ENCODE data around the gene PNLIPRP3. TPM values are rescaled to one million over a fixed set of nuclear protein-coding genes. Genes with fewer than 3 reads are reported as not detected.

The PNLIPRP3 gene
- total RNA-seq (not detected), total RNA-seq (0 to 0.08 (median 0) reads per million in 172 experiments)
- not detected for polyA plus RNA-seq (2013, experiment 1 of 2)
- not detected for polyA plus RNA-seq (2013, experiment 2 of 2)

DNA sequence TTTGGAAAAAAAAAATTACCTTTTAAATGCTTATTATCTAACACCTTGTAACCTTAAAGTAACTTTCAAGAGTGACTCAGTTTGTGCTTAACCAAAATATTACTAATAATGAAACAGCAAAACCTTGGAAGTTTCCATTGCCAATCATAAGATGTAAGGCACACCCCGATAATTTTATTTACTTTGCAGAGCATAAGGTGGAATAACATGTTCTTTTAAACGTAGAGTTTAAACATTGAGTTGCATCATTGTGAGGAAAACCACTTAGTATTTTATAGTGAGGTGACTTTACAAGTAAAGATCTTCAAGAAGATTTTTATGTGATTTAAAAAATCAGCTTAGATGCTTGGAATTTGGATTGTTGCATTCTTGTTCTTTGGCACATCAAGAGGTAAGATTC, at the start of gene PNLIPRP3:
Gene PNLIPRP3 (plus strand): TSS at position 177 of the 400 bp plus-strand sequence. CDS start 166 bp downstream, at position 343.
- intact Hi-C loops (cut with DNase I, micrococcal nuclease), result no loop called here
- H3K27ac Mint-ChIP-seq, result no peak within 1 kb of the TSS
- POLR2A ChIA-PET, result no interaction called here
- DNase-seq (no peak), ATAC-seq (ENCODE audit: poor library complexity) (no peak)
- H3K36me3 ChIP-seq (ENCODE audit: insufficient read depth, low read length), result no peaks in the 10 kb centered on the region
- H3K27me3 Mint-ChIP-seq, result peaks cover 19% of the 10 kb centered on the region
- H3K27ac ChIP-seq (ENCODE audit: low read depth in 1 of 2, low read length in 2 of 2), result no peak within 1 kb of the TSS
- no peaks in the 10 kb centered on the region for H3K36me3 Mint-ChIP-seq (ENCODE audit: low read depth)
- no peaks in the 10 kb centered on the region for H3K9me3 ChIP-seq (ENCODE audit: control insufficient read depth in 1 of 2, insufficient read depth in 1 of 2, low read length in 2 of 2)
- H3K4me3 ChIP-seq (ENCODE audit: low read length), result no peak within 1 kb of the TSS
- H3K4me1 ChIP-seq (ENCODE audit: insufficient read depth, low read length), result no peaks in the 10 kb centered on the region
- H3K4me3 Mint-ChIP-seq, result no peak within 1 kb of the TSS
- H3K4me1 Mint-ChIP-seq (ENCODE audit: low read depth), result no peaks in the 10 kb centered on the region
- H3K9me3 Mint-ChIP-seq, result no peaks in the 10 kb centered on the region
- CTCF ChIA-PET, result interaction anchor here (0.6 kb wide), 1 partner anchor 166 kb away, joined by 3 read pairs; no protein-coding TSS in a partner anchor
- H3K27me3 ChIP-seq (ENCODE audit: control insufficient read depth in 1 of 2, insufficient read depth in 2 of 2, low read length in 2 of 2), result no peaks in the 10 kb centered on the region
- TF ChIP-seq CTCF (IDR thresholded peaks at IDR 0.05), result no peak

DNA sequence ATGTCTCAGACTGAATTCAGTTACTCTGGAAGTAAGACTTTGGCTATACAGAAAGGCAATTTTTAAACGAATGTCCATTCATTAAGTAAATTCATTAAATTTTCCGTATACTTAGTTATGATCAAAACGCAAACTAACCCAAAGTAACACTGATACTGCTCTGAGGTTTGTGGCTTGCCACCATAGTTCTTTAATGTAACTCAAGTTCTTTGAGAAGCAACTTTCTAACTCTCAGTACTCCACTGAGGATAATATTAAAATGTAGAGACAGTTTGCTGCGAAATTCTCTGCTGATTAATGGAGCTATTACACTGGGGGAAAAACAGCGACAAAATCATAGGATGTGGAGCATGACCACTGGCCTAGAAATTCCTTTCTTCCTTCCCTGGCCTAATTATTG, 45.4 kb upstream of the PNLIPRP3 start:
- ATAC-seq (ENCODE audit: poor library complexity) (no peak), DNase-seq (no peak)
- H3K9me3 ChIP-seq (ENCODE audit: control insufficient read depth in 1 of 2, insufficient read depth in 1 of 2, low read length in 2 of 2), result no peaks in the 10 kb centered on the region
- H3K36me3 ChIP-seq (ENCODE audit: insufficient read depth, low read length), result no peaks in the 10 kb centered on the region
- H3K4me3 ChIP-seq (ENCODE audit: low read length), result no peak overlapping the region
- Mint-ChIP-seq H3K9me3 (no peaks in the 10 kb centered on the region), H3K4me1 (ENCODE audit: low read depth) (no peaks in the 10 kb centered on the region), H3K36me3 (ENCODE audit: low read depth) (no peaks in the 10 kb centered on the region), H3K4me3 (no peak overlapping the region), H3K27me3 (no peaks in the 10 kb centered on the region), H3K27ac (no peak overlapping the region)
- intact Hi-C loops (cut with DNase I, micrococcal nuclease), result no loop called here
- no peaks in the 10 kb centered on the region for H3K4me1 ChIP-seq (ENCODE audit: insufficient read depth, low read length)
- H3K27me3 ChIP-seq (ENCODE audit: control insufficient read depth in 1 of 2, insufficient read depth in 2 of 2, low read length in 2 of 2), result no peaks in the 10 kb centered on the region
- TF ChIP-seq CTCF (IDR thresholded peaks at IDR 0.05), result no peak
- CTCF ChIA-PET, result no interaction called here
- POLR2A ChIA-PET, result no interaction called here
- H3K27ac ChIP-seq (ENCODE audit: low read depth in 1 of 2, low read length in 2 of 2), result no peak overlapping the region

- Histone ChIP-seq H3K36me3 (ENCODE audit: insufficient read depth, low read length) (no peaks in the 10 kb centered on the region), H3K27ac (ENCODE audit: low read depth in 1 of 2, low read length in 2 of 2) (no peak overlapping the region), H3K4me3 (ENCODE audit: low read length) (no peak overlapping the region), H3K4me1 (ENCODE audit: insufficient read depth, low read length) (no peaks in the 10 kb centered on the region), H3K9me3 (ENCODE audit: control insufficient read depth in 1 of 2, insufficient read depth in 1 of 2, low read length in 2 of 2) (no peaks in the 10 kb centered on the region), H3K27me3 (ENCODE audit: control insufficient read depth in 1 of 2, insufficient read depth in 2 of 2, low read length in 2 of 2) (no peaks in the 10 kb centered on the region)
- no peak for TF ChIP-seq CTCF (IDR thresholded peaks at IDR 0.05)
- H3K36me3 Mint-ChIP-seq (ENCODE audit: low read depth), result no peaks in the 10 kb centered on the region
- H3K4me1 Mint-ChIP-seq (ENCODE audit: low read depth), result no peaks in the 10 kb centered on the region
- intact Hi-C loops (cut with DNase I, micrococcal nuclease), result loop anchor here (2.0 to 5.0 kb wide), 4 partner anchors 678 to 1215 kb away; no protein-coding TSS in a partner anchor
- CTCF ChIA-PET, result no interaction called here
- no peak overlapping the region for H3K4me3 Mint-ChIP-seq
- no peaks in the 10 kb centered on the region for H3K9me3 Mint-ChIP-seq
- ATAC-seq (ENCODE audit: poor library complexity) (no peak), DNase-seq (no peak)
- H3K27ac Mint-ChIP-seq, result no peak overlapping the region
- H3K27me3 Mint-ChIP-seq, result peaks cover 4% of the 10 kb centered on the region
- POLR2A ChIA-PET, result no interaction called here
Observed at GRCh38 chr10:116385311-116385710, 42.3 kb upstream of the PNLIPRP3 start.
